Activated CD4-positive, alpha-beta T cell treated with anti-CD3 and anti-CD28 coated beads, Interleukin-2, Interleukin-4, amounts not matched to agents 100 ng/mL and 50 ng/mL, durations not matched to agents 16 hours and 8 hours (primary cell): Measurements from ENCODE around the gene PARS2.
A peak's percentile ranks its signal among the peaks of the same experiment; 100 is the strongest.
"Not testable (repeated sequence)": the region's sequence is repeated elsewhere in the genome, so short reads cannot be mapped to it uniquely, and the experiment has no call there.

Experiments
- DNase-seq: peaks from one replicate; pipeline ENCODE4 v3.0.0-alpha.2; 2020; ENCODE audit warnings: low spot score

Gene PARS2

DNA sequence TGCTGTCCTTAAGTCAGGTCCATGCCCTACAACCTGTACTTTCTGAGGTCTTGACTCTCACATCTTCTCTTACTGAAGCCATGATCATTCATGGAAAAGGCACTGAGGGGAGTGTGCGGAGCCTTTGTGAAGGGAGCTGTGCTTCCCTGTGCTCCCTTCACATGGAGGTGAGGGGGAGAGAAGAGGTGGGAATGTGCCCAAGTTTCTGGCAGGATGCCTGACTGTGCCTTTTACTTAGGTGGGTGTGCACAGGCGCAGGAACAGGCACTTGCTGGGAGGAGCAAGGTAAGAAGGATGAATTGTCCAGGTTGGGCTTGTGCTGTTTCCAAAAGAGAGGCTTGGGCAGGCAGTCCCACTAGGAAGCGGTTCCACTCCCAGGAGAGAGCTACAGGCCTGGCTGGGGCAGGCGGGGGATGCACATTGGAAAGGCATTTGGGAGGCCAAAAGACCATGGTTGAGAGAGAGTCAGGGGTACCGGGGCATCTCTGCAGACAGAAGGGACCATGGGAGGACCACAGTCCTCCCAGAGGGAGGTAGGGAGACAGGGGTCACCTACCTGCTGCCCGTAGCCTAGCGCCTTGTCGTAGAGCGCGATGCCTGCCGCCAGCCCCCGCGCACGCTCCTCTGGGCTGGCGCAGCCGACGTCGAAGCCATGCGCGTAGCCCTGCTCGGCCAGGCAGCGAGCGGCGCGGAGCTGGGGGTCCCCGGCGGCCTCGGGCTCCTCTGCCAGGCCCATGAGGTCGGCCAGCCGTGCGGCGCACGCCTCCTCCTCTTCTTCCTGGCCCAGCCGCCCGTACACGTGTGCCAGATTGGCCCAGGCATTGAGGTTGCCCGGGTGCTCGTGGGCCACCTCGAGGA, 35.9 kb upstream of the PARS2 start:
- DNase-seq = no peak

DNA sequence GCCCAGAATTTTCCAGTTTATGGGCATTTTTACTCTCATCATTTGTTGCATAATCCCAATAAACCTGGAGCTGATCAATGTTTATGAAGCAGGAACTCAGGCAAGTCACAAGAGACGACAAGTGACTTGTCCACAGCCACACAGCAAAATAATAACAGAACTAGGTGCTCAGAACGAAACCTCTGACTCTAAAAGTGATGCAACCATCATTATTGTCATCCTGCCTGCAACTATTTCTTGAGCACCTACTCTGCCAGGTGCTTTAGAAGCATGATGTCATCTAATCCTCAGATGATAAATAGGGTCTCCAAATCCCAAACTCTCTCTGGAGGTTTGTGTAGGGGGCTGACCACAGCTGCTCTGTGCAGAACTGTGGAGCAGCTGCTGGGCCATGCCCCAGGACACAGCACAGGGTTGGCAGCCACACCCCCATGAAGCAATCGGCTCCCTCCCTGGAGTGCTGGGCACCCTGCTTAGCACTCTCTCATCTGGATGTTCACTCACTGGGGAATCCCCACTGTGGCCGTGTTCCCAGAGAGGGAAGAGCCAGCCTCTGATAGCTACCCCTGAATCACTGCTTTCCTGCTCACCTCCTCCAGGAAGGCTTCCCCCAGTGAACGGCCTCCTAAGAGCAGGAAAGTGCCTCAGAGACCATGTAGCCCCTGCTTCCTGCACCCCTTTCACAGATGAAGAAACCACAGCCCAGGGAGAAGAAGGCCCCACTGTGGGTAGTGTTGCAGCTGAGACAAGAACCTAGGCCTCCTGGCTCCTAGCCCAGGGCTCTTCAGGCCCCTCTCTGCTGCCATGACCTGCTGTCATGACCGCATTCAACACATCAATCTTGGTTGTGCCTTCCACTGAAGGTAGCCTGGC, 34.7 kb upstream of the PARS2 start:
- peak; percentile 91 for DNase-seq

DNA sequence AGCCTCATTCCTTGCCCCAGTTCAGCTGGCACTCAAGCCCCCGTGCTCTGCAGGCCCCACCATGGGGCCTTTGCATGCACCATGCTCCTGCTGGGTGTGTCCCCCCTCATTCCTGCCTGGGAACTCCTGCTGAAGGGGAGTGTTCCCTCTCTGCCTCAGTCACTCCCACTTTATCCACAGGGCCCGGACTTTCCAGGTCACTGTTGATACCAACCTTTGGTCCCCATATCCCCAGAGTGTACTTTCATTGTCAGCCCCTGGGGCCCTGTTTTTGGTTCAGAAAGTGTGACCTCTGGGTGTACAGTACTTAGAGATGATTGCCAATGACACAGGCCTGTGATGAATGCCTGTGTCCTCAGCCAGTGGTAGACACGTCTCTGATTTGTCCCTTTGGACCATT, 33.9 kb upstream of the PARS2 start:
- DNase-seq = no peak

DNA sequence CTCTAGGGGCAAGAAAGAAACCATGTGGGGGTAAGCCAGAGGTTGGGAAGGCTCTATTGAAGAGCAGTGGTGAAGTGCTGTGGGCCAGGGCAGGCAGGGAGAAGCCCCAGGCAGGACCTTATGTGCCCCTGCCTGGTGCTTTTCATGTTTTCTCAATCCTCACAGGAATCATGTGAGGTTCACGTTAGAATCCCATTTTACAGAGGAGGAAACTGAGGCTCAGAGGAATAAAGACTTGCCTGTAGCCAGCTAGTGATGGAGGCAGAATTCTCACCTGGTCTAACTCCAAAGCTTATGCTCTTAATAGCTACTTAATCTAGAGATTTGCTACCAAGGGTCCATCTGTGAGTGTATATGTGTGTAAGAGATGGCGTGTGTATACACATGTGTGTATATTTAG, 32.6 kb upstream of the PARS2 start:
- no peak for DNase-seq

DNA sequence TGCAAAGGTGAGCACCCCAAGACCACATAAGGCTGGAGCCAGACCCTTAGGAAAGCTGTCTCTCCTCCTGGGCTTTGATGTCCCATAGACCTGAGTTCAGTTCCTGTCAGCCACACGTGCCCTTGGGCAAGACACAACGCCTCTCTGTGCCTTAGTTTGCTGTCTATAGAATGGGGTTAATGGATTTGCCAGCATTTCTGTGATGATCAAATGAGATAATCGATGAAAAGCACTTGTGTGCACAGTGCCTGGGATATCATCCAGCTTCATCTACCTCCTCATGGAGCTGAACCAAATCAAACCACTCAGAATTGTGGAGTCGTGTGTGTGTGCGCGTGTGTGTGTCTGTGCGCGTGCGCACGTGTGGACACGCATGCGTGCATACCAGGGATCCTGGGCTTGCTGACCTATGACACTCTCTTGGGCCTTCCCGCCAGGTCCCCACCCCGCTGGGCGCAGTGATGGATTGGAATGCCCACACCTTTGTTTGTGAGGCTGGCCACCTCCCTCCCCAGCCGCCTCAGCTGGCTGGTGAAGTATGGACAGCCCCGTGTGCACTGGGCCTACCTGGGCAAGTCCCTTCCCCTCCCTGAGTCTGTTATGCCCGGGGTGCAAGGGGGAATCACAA, 31.6 kb upstream of the PARS2 start:
- no peak for DNase-seq

DNA sequence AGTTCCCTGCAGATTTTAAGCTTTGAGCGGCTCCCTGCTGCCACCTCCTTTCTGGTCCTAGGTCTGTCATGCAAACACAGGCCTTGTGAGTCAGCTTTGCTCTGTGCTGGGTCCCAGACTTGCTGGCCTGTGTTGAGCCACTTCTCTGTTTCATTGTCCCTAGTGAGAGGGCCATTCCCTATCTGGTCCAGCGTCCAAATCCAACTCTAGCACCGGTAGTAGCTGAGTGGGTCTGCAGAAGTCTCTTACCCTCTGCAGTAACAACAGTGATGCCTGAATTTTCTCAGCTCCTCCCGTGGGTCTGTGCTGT, 31.0 kb upstream of the PARS2 start:
- DNase-seq = no peak

DNA sequence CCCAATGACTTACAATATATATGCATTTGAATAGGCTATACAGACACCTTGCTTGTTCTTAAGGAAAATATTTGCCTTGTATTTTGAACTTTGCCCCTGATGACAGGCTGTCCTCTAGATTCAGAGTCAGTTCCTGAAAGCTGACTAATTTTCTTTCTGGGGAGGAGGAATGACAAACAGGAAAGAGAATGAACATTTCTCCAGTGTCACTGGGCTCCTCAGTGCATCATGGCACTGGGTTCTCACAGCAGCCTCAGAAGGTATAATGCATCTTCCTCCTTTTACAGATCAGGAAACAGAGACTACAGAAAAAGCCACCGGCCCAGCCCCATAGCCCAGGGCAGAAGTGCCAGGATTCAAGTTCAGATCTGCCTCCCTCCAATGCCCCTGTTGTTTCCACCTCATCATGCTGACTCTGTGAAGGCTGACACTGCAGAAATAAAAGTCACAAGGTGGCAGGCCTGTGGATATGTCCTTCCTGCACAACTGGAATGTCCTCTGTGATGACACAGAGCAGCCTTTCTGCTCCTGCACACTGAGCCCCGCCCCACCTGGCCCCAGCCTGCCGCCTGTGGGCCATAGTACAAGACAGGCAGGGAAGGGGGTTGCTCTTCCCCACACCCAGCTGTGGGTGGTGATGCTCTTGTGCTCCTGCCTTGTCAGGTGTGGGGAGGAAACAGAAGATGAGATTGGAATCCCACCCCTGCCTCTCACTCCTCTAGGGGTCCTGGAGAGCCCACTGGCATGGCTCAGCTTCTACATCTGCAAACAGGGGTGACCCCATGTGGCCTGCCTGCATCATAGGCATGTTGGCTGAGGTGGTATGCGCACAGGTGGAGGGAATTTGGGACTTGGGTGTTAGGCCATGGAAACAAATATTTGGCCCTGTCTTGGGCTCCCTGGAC, 30.4 kb upstream of the PARS2 start:
- DNase-seq = no peak

DNA sequence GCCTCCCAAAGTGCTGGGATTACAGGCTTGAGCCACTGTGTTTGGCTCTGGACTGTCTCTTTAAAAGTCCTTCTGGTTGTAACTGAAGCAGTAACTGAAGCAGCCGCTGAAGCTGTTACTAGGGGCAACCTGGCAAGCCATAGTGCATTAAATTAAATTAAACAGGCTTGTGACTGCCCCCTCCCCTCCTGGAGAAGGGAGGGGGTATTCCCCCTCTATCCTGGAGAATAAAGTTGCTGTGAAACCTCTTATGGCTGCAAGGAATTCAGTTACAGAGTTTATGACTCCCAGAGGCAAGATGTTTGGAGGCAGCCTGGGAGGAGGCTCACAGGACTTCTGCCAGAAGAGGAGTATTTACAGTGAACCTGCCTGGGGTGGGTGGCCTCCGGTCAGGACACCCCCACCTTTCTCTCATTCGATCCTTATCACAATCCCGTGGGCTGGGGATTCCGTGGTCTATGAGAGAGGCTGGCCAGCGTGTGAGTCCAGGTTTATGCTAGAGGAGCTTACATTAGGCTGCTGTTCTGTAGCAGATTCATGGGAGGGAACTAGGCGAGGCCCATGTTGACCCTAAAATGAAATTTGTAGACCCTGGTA, 28.5 kb upstream of the PARS2 start:
- DNase-seq = no peak

DNA sequence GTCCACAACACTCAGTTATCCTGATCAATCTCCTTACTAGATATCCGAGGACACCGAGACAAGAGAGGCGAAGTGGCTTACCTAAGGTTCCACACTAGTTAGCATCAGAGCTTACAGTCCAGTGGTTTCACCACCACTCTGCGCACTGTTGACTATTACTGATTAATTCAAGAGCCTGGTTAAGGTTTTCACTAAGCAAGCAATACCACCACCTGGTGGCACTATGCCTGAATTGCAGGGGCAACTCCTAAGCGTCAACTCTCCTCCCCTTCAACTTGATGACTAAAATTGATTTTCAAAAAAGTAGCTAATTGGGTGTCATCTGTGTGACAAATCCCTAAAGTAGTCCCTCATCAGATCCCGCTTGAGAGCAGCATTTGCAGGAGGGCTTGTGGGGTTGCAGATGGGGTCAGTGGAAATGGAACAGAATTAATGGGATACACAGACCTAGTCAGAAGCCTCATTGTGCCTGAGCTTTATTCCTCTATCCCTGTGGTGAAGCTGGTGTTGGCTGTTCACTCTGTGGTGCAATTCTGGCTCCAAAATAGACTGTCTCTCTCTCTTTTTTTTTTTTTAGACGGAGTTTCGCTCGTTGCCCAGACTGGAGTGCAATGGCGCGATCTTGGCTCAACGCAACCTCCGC, 27.7 kb upstream of the PARS2 start:
- DNase-seq = peak; percentile 59

DNA sequence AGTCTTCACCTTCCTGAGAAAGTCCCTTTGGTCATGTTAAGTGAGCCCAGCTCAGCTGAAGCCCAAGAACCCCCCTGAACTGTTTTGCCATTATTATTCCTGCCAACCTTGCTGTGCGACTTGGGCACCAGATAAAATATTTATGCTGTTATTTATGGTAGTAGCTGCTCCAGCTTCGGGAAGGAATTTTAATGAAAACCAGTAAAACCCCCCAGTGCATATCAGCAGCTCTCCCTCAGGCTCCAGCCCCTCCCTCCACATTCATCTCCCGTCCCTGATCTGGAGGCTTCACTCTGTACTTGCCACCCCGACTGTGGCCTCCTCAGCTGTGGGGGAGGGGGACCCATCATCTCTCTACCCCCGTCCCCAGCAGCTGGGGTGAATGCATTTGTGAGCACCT, 24.1 kb upstream of the PARS2 start:
- DNase-seq = no peak

DNA sequence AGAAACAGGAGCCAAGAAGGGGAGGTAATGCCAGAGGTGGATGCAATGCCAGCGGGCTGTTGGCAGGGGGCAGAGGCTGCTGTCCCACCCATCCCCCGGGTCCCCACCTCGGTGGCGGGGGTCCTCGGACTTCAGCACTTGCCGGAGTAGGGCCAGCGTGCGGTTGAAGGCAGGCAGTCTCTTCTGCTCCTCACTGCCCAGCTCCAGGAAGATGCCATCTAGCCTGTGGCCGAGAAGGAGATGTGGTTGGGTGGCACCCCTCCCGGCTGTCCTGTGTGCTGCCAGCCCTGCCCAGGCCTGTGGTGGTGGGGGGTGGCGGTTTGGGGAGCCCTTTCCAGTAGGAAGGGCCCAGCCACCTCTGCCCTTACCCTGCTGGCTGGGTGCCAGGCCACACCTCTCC, 23.3 kb upstream of the PARS2 start:
- DNase-seq = no peak

DNA sequence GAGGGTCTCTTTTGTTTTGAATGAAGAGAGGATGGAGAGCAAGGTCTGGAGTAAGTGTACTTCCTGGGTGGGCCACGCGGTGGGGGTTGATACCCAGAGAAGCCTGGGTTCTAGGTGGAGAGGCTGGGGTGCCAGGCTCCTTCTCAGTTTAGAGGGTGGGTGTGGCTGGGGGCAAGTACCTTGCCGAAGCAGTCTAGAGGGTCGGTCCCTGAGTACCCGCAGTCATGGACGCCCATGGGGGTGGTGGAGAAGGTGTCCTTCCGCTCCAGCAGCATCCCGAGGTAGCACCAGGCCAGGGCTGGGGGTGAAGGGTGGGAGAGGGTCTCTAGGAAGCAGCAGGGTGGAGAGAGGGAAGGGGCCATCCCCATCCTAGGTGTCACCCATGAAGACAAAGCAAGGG, 22.5 kb upstream of the PARS2 start:
- DNase-seq = no peak

DNA sequence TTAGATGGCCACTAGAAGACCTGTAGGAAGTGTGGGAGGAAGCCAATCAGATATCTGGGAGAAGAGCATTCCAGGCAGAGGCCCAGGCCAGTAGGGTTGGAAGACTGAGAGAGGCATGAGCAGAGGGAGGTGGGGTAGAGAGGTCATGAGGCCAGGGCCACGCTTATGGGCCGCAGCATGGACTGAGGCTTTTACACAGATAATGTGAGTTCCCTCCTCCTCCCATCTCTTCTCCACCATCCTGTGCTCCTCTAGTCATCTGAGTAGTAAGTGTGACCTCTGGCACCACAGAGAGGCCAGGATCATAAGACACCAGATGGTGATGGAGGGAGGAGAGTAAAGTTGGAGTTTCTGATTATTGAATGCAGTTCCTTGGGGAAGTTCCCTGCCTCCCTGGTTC, 19.7 kb upstream of the PARS2 start:
- DNase-seq = no peak

DNA sequence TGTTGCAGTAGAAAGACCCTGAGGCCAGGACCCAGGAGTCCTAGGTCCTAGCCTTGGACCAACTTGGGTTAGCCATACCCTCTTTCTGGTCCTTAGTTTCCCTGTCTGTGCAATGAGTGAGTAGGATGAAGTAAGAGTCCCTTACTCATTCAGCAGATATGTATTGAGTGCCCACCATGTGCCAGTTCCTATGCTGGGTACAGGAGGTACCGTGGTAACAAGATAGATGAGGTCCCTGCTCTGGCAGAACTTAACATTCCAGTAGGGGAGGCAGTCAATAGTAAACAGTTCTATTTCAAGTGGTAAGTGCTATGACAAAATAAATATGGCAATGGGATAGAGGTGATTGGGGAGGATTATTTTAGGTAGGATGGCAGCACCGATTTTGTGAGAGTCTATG, 18.3 kb upstream of the PARS2 start:
- DNase-seq = no peak

DNA sequence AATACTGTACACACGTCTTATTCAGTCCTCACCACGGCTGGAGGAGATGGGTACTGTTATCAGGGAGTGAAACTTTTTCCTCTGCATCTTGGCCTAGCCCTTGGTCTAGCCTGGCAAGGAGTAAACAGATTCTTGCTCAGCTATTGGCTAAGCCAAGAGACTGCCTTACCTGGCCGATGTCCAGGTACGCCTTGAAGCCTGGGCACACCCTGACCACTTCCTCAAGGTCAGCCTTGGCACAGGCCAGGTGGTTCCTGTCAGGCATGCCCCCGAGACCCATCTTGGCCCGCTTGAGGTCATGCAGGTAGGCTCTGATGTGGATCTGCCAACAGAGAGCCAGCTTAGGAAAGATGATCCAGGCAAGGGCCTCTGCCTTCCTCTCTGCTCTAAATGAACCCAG, 17.8 kb upstream of the PARS2 start:
- no peak for DNase-seq

DNA sequence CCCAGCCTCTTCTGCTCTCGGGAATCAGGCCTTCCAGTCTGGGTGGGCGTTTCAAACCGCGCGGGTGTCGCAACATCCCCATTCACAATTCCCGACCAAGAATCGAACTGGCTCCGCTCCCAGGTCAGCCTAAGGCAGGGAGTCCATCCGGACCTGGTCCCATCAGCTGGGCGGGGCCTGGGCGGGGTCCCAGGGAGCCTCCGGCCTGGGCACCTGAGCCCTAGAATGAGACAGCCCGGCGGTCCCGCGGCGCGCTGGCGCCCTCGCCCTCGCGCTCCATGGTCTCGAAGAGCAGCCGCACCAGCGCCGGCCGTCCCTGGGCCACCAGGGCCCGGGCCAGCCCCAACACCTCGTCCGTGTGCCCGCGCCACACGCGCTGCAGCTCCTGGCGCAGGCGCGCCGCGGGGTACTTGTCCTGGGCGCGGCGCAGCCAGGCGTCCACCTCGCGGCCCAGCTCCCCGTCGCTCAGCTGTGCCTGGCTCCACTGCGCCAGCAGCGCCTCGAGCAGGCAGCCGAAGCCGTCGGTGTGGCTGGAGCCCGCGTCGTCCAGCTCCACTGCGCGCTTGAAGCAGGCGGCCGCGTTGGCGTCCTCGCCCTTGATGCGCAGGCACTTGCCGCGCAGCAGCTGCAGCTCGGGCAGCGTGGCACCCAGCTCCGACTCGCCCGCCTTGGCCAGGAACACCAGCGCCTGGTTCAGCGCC, 16.9 kb upstream of the PARS2 start:
- DNase-seq = no peak

DNA sequence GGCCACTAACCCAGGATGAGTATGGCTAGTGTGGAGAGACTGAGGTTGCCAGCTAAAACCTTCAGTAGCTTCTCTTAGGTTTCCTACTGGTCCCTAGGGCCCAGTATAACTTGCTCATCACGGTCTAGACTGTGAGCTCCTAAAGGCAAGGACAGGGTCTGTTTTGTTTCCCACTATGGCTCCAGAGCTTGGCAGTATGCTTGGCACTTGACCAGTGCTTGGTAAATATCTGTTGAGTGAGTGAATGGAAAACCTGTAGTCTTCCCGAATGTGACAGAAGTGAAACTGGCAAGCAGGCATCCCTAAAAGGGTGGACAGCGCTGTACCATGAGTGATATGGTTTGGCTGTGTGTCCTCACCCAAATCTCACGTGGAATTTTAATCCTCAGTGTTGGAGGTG, 13.1 kb upstream of the PARS2 start:
- no peak for DNase-seq

DNA sequence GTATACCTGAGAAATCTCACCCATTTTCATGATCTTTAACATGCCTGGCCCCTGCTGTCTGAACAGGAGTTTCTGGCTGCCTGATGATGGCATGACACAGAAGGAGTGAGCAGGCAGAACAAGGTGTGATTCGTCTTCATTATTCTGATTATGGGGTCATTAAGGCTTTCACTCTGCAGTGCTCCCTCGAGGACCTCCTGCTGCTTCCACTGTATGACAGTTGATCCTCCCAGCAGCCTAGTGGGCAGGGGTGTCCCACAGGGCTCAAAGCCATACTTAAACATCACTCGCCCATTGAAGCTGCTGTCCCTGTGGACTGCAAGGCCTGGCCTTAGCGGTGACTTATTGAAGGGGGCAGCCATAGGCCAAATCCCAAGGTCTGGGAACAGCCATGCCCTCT, 12.7 kb upstream of the PARS2 start:
- DNase-seq = no peak

DNA sequence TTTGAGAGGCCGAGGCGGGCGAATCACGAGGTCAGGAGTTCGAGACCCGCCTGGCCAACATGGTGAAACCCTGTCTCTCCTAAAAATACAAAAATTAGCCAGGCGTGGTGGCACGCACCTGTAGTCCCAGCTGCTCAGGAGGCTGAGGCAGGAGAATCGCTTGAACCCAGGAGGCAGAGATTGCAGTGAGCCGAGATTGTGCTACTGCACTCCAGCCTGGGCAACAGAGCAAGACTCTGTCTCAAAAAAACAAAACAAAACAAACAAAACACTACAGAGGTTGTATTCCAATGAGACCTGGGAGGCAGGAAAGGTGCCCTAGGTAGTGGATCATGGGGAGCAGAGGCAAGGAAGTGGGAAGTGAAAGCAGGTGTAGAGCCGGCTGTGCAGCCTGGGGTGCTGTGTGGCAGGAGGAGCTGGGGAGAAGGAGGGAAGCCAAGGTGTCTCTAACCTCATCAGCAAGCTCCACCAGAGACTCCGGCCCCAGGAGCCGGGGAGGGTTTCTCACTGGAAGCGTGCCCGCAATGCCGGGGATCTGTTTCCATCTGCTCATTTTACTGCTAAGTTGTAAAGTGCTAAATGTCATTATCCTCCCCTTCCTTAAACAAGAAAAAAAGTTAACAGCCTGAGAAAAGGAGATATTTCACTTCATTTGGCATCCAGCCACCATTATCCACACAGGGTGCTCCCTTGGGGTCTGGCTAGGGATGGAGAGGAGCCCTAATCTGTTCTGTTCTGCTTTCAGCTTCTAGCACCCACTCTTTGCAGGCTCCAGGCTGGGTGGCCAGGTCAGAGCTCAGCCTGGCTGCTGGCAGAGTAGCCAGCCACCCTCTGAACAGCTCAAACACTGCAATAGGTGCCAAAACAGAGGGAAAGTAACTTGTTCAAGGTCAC, 11.8 kb upstream of the PARS2 start:
- DNase-seq = not testable (repeated sequence)
